ENCODE results near the gene ZNF79.

ZNF79 gene

GRCh38 chr9:127430415-127430814 is 6.2 kb downstream of the ZNF79 start:
- 98% methylated on average over 8 of the region's 8 CpGs for WGBS
- H3K27ac ChIP-seq (ENCODE audit: low read depth, low read length): no peak overlapping the region
- no peaks in the 10 kb centered on the region for H3K27me3 ChIP-seq (ENCODE audit: insufficient read depth, low read length)
- no peaks in the 10 kb centered on the region for H3K4me1 ChIP-seq (ENCODE audit: insufficient read depth, low read length)
- H3K4me3 ChIP-seq (ENCODE audit: low read length): no peak overlapping the region
- peaks cover 61% of the 10 kb centered on the region for H3K36me3 ChIP-seq (ENCODE audit: insufficient read depth, low read length)
- no peak overlapping the region for H3K9ac ChIP-seq (ENCODE audit: low read depth, low read length)
- H3K9me3 ChIP-seq (ENCODE audit: insufficient read depth, low read depth, low read length): no peaks in the 10 kb centered on the region

- Histone ChIP-seq H3K9me3 (ENCODE audit: insufficient read depth, low read depth, low read length) (no peaks in the 10 kb centered on the region), H3K9ac (ENCODE audit: low read depth, low read length) (no peak overlapping the region), H3K4me3 (ENCODE audit: low read length) (no peak overlapping the region), H3K4me1 (ENCODE audit: insufficient read depth, low read length) (no peaks in the 10 kb centered on the region), H3K27me3 (ENCODE audit: insufficient read depth, low read length) (no peaks in the 10 kb centered on the region), H3K27ac (ENCODE audit: low read depth, low read length) (no peak overlapping the region), H3K36me3 (ENCODE audit: insufficient read depth, low read length) (peaks cover 78% of the 10 kb centered on the region)
- WGBS: 90% methylated on average over 12 of the region's 12 CpGs
These were observed 13.5 kb downstream of the ZNF79 start for GRCh38 chr9:127437497-127438264.

- Histone ChIP-seq H3K9ac (ENCODE audit: low read depth, low read length) (no peak overlapping the region), H3K4me1 (ENCODE audit: insufficient read depth, low read length) (no peaks in the 10 kb centered on the region), H3K4me3 (ENCODE audit: low read length) (no peak overlapping the region), H3K9me3 (ENCODE audit: insufficient read depth, low read depth, low read length) (no peaks in the 10 kb centered on the region), H3K27ac (ENCODE audit: low read depth, low read length) (no peak overlapping the region), H3K36me3 (ENCODE audit: insufficient read depth, low read length) (peaks cover 75% of the 10 kb centered on the region), H3K27me3 (ENCODE audit: insufficient read depth, low read length) (no peaks in the 10 kb centered on the region)
- WGBS: 96% methylated on average over 9 of the region's 9 CpGs
These were observed 14.2 kb downstream of the ZNF79 start for GRCh38 chr9:127438394-127438793.

GRCh38 chr9:127444283-127444920 is 20.2 kb downstream of the ZNF79 start:
- no peaks in the 10 kb centered on the region for H3K27me3 ChIP-seq (ENCODE audit: insufficient read depth, low read length)
- no peaks in the 10 kb centered on the region for H3K4me1 ChIP-seq (ENCODE audit: insufficient read depth, low read length)
- no peak overlapping the region for H3K27ac ChIP-seq (ENCODE audit: low read depth, low read length)
- 91% methylated on average over 17 of the region's 17 CpGs for WGBS
- no peaks in the 10 kb centered on the region for H3K9me3 ChIP-seq (ENCODE audit: insufficient read depth, low read depth, low read length)
- H3K36me3 ChIP-seq (ENCODE audit: insufficient read depth, low read length): peaks cover 74% of the 10 kb centered on the region
- H3K4me3 ChIP-seq (ENCODE audit: low read length): no peak overlapping the region
- H3K9ac ChIP-seq (ENCODE audit: low read depth, low read length): no peak overlapping the region

GRCh38 chr9:127444921-127445850 is 21.0 kb downstream of the ZNF79 start:
- H3K9ac ChIP-seq (ENCODE audit: low read depth, low read length): no peak overlapping the region
- peak overlapping the region; percentile 48; the same call in 1 of the 2 replicates for H3K27ac ChIP-seq (ENCODE audit: low read depth, low read length)
- H3K4me1 ChIP-seq (ENCODE audit: insufficient read depth, low read length): no peaks in the 10 kb centered on the region
- no peaks in the 10 kb centered on the region for H3K27me3 ChIP-seq (ENCODE audit: insufficient read depth, low read length)
- H3K9me3 ChIP-seq (ENCODE audit: insufficient read depth, low read depth, low read length): no peaks in the 10 kb centered on the region
- H3K36me3 ChIP-seq (ENCODE audit: insufficient read depth, low read length): peaks cover 78% of the 10 kb centered on the region
- H3K4me3 ChIP-seq (ENCODE audit: low read length): no peak overlapping the region
- 95% methylated on average over 14 of the region's 15 CpGs for WGBS

GRCh38 chr9:127445851-127446712 is 21.9 kb downstream of the ZNF79 start:
- Histone ChIP-seq H3K4me3 (ENCODE audit: low read length) (no peak overlapping the region), H3K27ac (ENCODE audit: low read depth, low read length) (peak overlapping the region; percentile 70; the same call in 1 of the 2 replicates), H3K9me3 (ENCODE audit: insufficient read depth, low read depth, low read length) (no peaks in the 10 kb centered on the region), H3K9ac (ENCODE audit: low read depth, low read length) (no peak overlapping the region), H3K4me1 (ENCODE audit: insufficient read depth, low read length) (no peaks in the 10 kb centered on the region), H3K36me3 (ENCODE audit: insufficient read depth, low read length) (peaks cover 76% of the 10 kb centered on the region), H3K27me3 (ENCODE audit: insufficient read depth, low read length) (no peaks in the 10 kb centered on the region)
- 94% methylated on average over 4 of the region's 4 CpGs for whole genome bisulfite sequencing

- H3K27ac ChIP-seq (ENCODE audit: low read depth, low read length): peak overlapping the region; percentile 70; the same call in 1 of the 2 replicates
- no peak overlapping the region for H3K9ac ChIP-seq (ENCODE audit: low read depth, low read length)
- no peaks in the 10 kb centered on the region for H3K9me3 ChIP-seq (ENCODE audit: insufficient read depth, low read depth, low read length)
- 91% methylated on average over 7 of the region's 7 CpGs for WGBS
- no peaks in the 10 kb centered on the region for H3K4me1 ChIP-seq (ENCODE audit: insufficient read depth, low read length)
- no peak overlapping the region for H3K4me3 ChIP-seq (ENCODE audit: low read length)
- H3K36me3 ChIP-seq (ENCODE audit: insufficient read depth, low read length): peaks cover 72% of the 10 kb centered on the region
- H3K27me3 ChIP-seq (ENCODE audit: insufficient read depth, low read length): no peaks in the 10 kb centered on the region
These were observed 22.7 kb downstream of the ZNF79 start for GRCh38 chr9:127446713-127447415.

GRCh38 chr9:127447416-127448111 is 23.4 kb downstream of the ZNF79 start:
- peak overlapping the region; percentile 100; the same call in 1 of the 2 replicates for H3K9ac ChIP-seq (ENCODE audit: low read depth, low read length)
- peaks cover 3% of the 10 kb centered on the region; the same call in 1 of the 2 replicates for H3K4me1 ChIP-seq (ENCODE audit: insufficient read depth, low read length)
- H3K27ac ChIP-seq (ENCODE audit: low read depth, low read length): peak overlapping the region; percentile 70; the same call in 1 of the 2 replicates
- H3K9me3 ChIP-seq (ENCODE audit: insufficient read depth, low read depth, low read length): no peaks in the 10 kb centered on the region
- H3K4me3 ChIP-seq (ENCODE audit: low read length): peak overlapping the region; percentile 98
- H3K36me3 ChIP-seq (ENCODE audit: insufficient read depth, low read length): peaks cover 72% of the 10 kb centered on the region
- no peaks in the 10 kb centered on the region for H3K27me3 ChIP-seq (ENCODE audit: insufficient read depth, low read length)
- 95% methylated on average over 7 of the region's 7 CpGs for WGBS

- no peaks in the 10 kb centered on the region for H3K9me3 ChIP-seq (ENCODE audit: insufficient read depth, low read depth, low read length)
- peaks cover 5% of the 10 kb centered on the region; the same call in 1 of the 2 replicates for H3K4me1 ChIP-seq (ENCODE audit: insufficient read depth, low read length)
- H3K27ac ChIP-seq (ENCODE audit: low read depth, low read length): peak overlapping the region; percentile 70
- no peaks in the 10 kb centered on the region for H3K27me3 ChIP-seq (ENCODE audit: insufficient read depth, low read length)
- peak overlapping the region; percentile 100 for H3K9ac ChIP-seq (ENCODE audit: low read depth, low read length)
- peak overlapping the region; percentile 98 for H3K4me3 ChIP-seq (ENCODE audit: low read length)
- 95% methylated on average over 8 of the region's 8 CpGs for WGBS
- H3K36me3 ChIP-seq (ENCODE audit: insufficient read depth, low read length): peaks cover 72% of the 10 kb centered on the region
These were observed 24.1 kb downstream of the ZNF79 start for GRCh38 chr9:127448112-127448805.
